Measurements from ENCODE around the gene THEM4.
"Not testable (repeated sequence)": the region's sequence is repeated elsewhere in the genome, so short reads cannot be mapped to it uniquely, and the experiment has no call there.

THEM4 gene

DNA sequence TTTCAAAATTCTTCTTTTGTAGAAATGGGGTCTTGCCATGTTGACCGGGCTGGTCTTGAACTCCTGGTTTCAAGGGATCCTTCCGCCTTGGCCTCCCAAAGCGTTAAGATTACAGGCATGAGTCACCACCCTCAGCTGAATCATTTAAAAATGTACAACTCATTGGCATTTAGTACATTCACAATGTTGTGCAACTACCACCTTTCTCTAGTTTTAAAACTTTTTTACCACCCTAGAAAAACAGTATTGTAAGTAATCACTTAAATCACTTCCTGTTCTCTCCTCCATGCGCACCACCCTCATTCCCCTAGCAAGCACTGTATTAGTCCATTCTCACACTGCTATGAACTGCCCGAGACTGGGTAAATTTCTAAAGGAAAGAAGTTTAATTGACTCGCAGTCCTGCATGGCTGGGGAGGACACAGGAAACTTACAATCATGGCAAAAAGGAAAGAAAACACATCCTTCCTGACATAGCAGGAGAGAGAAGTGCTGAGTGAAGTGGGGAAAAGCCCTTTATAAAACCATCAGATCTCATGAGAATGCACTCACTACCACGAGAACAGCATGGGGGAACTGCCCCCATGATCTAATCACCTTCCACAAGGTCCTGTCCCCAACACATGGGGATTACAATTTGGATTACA lies 41.4 kb downstream of the THEM4 start:
- intact Hi-C loops (cut with DNase I) = no loop called here

DNA sequence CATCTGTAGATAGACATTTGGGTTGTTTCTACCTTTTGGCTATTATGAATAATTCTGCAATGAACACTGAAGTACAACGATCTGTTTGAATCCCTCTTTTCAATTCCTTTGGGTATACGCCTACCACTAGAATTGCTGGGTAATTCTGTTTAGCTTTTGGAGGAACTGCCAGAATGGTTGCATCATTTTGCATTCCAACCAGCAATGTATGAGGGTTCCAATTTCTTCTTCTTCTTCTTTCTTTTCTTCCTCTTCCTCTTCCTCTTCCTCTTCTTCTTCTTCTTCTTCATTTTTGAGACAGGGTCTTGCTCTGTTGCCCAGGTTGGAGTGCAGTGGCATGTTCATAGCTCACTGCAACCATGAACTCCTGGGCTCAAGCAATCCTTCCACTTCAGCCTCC lies 42.0 kb downstream of the THEM4 start:
- intact Hi-C loops (cut with DNase I) = no loop called here
- no peak for DNase-seq

More for the DNA sequence above, 41.4 kb downstream of the THEM4 start:
- DNase-seq = no peak

DNA sequence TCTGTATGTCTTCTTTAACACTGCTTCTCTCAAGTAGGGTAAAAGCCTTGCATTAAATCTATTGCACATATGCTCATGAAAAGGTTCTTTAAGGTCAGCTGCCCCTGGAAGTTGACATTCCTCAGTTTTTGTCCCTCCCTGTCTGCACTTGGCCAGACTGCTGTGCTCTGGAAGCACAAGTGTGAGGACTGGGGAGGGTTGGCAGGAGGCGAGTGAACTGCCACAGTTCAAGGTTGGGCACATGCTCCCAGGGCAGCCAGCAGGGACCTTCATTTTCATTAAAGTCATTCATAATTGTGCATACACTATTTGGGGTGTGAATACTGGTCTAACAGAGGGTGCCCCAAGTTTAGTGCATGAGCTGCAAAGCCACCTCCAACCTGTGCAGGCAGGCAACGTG lies 44.9 kb downstream of the THEM4 start:
- no peak for DNase-seq

DNA sequence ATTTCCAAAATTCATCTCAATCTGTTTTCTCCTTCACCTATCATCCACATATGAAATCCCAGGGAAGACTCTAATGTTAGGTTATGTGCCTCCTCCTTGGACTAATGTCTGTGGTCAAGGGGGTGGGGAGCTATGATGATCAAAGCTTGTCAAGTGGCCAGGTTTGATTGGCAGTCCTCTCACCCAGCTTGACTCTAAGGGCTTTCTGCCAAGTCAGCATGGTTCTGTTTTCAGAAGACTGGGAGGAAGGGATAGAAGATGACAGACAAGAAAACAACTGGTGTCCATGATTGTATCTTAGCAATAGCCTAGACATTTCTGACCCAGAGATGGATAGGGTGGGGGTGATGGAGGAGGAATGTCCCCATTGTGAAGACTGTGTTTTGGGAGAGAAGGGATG lies 46.7 kb downstream of the THEM4 start:
- intact Hi-C loops (cut with DNase I) = no loop called here
- DNase-seq = no peak

More for the DNA sequence above, 44.9 kb downstream of the THEM4 start:
- intact Hi-C loops (cut with DNase I) = no loop called here

DNA sequence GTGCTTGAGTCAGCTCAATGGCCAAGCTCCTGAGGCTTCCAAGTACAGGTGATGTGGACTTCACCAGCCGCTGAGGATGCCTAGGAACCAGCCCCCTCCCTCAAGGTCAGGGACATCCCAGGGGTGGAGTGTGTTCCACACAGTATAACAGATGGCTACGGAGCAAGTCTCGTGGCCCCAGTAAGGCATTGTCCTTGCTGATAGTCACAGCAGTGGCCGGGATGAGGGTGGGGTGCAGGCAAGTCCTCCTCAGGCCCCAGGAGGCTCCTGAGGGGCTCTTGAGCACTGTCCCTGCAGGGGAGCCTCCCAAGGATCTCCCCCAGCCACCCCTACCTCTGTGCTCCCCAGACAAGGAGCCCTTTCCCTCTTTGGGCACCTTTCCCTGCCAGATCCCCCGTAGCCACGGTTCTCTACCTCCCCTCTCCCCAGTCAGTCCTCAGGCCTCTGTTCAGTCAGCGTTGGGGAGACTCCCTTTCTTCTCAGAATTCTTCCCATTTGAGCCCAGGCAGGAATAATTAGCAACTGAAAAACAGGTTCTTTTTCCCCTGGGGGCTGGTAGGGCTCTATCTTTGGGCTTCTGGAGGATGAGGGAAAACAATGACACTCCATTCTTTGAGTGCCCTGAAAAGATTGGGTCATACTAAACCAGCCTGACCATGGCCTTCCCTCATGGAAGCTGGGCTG lies 48.7 kb downstream of the THEM4 start:
- intact Hi-C loops (cut with DNase I) = no loop called here
- no peak for DNase-seq

DNA sequence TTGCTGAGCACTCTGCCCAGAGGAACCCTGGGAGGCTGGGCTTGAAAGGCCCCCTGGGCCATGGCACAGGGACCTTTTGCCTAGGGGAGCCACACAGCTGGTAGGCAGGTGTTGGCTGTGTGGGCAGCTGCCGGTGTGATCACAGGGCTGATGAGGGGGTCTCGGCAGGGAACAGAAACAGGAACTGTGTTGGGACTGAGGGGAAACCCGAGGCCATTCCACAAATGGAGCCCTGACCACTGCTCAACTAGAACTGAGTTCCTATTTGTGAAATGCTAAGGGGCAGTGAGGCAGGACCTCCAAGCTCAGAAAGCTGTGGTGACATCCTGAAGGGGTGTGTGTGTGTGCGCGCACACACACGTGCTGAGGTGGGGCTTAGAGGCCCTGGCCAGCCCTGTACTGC lies 49.4 kb downstream of the THEM4 start:
- DNase-seq = peak in 1 of 10 donors; percentile 55
- intact Hi-C loops (cut with DNase I) = no loop called here

DNA sequence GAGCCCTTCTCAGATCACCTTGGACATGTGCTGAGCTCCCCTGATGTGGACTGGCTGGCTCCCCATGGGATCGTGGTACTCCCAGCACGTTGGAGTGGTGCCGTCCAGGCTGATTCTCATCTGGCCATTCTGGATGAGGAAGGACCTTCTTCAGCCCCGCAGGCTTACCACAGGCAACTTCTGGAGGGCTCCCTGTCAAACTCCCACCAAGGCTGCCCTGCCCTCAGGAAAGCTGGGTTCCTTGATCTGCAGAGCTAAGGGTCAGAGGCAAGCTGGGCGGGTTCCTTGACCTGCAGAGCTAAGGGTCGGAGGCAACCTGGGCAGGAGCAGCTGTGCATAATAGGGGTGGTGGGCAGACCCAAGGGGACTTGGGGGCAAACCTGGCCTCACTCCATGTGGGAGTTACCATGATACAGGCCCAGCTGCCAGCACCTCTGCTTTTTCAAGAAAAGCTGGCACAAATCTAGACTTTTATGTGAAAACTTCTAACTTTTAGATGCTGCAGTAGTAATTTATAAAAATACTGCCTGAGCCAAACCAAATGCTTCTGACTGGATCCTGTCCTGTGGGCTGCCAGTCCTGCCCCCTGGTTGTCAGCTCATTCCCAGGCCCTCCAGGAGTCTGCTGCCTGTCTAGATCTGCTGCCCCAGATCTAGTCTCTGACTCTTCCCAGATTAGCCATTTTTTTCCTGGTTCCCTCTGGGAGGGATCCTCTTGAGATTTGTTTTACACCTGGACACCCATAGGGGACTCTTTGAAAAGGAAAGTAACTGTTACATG lies 50.2 kb downstream of the THEM4 start:
- DNase-seq = peak in 1 of 10 donors; percentile 48
- intact Hi-C loops (cut with DNase I) = no loop called here

DNA sequence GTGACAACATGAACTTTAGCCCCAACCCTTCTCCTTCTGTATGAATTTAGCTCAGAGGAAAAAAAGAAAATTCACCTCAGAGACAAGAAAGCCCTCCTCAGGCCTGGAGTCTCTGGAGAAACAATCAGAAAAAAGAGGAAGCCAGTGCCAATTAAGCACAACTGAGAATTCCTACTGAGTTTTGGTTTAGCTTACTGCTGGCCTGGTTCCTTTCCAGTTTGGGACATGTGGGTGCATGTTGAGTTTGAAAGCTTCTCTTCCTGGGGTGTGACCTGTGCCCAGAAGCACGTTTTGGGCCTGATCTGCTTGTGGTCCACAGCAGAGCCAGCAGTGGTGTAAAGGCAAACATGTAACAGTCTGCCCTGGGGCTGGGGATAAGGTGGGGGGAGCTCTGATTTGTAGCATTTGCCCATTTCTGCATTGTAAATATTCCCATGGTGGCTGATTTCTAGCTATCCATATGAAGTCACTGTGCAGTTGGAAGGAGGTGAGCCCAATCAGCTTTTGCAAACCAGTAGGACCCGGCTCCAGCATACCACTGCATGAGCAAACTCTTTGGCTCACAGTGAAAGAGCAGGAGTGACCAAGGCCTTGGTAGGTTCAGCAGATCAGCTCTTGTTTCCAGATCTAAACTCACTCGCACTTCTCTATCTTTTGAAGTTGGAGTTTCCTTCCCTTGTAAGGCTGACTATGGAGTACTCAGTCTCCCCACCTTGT lies 51.1 kb downstream of the THEM4 start:
- intact Hi-C loops (cut with DNase I) = no loop called here
- no peak for DNase-seq

DNA sequence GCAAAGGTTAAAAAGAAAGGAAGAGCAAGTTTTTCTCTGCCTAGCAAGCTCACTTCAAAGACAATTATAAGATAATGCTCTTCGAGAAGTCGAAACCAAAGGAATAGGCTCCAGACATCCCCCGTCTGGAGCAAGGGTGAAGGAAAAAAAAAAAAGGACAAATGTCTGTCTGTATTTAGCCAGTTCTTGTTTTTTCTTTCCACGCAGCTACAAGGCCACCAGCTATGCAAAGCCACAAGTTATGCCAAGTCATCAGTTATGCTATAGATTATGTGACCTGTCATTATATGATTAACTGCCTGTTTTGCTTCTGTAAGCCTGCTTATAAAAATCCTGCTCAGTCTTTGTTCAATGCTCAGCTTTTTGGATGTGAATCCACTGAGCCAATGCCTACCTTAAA lies 53.4 kb downstream of the THEM4 start:
- intact Hi-C loops (cut with DNase I) = no loop called here
- no peak for DNase-seq

DNA sequence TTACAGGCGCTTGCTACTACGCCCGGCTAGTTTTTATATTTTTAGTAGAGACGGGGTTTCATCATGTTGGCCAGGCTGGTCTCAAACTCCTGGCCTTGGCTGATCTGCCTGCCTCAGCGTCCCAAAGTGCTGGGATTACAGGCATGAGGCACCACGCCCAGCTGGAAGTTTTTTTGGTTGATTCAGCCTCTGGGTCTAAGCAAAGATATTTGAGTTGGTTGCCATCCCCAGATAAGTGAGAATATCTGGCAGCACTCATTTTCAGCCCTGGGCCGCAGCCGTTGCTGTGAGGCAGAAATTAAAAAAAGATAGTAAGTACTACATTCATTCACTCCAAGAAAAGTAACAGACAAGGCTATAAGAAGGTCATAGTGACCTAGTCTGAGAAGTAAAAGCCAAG lies 53.8 kb downstream of the THEM4 start:
- intact Hi-C loops (cut with DNase I); DNase-seq: not testable (repeated sequence)

DNA sequence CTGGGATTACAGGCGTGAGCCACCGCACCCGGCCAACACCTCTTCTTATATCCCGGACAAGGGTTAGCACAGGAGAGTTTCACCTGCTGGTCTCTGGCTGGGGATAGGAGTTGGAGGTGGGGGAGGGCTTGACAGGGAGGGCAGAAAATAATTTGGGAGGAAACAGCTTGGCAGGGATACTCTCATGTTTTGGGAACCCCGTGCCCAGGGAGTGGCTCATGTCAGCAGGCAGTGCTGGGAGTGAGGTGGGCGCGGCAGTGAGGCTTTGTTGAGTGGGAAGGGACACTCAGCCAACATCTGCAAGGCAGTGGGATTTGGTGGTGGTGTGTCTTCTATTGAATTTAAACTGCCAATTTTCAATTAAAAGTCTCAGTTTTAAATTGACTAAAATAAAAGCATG lies 54.7 kb downstream of the THEM4 start:
- DNase-seq = peak in 1 of 10 donors; percentile 48

DNA sequence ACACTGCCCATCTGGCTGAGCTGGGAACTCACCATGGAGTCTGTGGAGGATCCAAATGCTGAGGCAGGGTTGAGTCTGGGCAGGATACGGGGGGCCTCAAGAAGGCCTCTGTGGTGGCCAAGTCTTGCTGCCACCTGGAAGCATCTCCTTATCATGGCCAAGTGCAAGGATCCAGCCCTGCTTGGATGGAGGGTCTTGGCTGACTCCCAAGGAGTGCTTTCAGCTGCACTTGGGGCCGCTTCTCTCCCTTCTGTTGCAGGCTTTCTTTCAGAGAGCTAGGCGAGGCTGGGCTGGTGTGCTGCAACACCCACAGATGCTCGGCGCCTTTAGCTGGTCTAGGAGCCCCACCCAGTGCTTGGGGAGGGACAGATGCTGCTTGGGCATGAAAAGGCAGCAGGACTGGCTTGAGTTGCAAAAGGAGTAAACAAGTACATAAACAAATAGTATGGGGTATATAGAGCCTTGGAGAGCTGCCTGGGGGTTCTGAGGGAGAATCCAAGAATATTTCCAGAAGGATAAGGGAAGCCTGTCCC lies 55.8 kb downstream of the THEM4 start, which contains the start of gene THEM5:
THEM5 (minus strand) TSS at position 302 of the 533 bp plus-strand sequence; CDS start at position 155, 147 bp downstream.
- intact Hi-C loops (cut with DNase I) = no loop called here
- DNase-seq = peak in 1 of 10 donors; percentile 52

More for the DNA sequence above, 54.7 kb downstream of the THEM4 start:
- intact Hi-C loops (cut with DNase I) = no loop called here

DNA sequence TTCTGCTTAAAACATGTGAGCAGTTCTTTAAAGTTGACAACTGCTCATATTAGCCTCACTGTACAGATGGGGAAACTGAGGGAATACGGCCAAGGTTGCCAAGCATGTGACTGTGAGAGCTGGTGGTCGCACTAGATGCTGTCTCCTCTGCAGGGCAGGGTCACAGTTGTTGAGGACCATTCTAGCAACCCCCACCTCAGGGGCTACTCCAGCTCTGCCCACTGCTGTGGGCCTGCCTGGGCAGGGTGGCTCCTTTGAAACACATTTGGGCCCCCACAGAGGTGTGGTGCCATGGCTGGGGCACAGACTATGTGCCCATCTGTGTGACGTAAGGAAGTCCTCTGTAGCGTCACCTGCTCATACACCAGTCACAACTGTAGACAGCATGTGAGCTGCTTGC lies 56.6 kb downstream of the THEM4 start:
- peak in 1 of 10 donors; percentile 53 for DNase-seq
- intact Hi-C loops (cut with DNase I) = no loop called here

DNA sequence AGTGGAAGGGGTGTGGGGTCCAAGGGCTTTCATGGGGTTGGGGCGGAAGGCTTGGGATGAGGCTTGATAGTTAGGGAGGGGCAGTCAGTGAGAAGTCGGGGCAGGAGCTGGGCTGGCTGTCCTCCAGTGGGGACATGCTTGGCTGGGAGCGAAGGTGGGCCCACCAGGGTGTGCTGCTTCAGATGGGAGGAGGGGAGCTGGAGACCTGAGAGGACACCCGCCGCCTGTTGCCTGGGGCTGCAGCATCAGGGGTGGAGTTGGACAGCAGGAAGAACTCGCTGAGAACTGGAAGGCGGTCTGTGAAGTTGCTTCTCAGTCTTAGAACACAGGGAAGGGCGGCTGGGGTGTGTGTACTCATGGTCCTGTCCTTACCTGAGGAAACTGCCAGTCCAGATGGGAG lies 57.4 kb downstream of the THEM4 start:
- intact Hi-C loops (cut with DNase I) = no loop called here
- peak in 1 of 10 donors; percentile 69 for DNase-seq

DNA sequence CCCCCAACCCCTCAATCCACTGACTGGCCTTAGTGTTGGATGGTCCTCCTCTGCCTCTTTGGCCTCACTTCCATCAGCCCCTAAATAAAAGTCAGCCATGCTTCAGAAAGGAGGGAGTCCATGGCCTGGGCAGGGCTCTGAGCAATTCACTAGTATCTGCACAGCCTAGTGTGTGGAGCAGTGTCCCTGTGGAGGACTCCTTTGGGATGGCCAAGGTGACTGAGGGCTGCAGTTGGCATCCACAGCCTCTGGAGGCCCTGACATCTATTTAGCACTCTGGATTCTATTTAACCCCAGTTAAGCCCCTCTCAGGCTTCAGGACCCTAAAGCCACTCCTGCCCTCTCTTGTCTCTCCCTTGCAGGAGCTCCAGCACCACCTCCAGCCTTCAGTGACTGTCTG lies 59.4 kb downstream of the THEM4 start:
- intact Hi-C loops (cut with DNase I) = no loop called here

DNA sequence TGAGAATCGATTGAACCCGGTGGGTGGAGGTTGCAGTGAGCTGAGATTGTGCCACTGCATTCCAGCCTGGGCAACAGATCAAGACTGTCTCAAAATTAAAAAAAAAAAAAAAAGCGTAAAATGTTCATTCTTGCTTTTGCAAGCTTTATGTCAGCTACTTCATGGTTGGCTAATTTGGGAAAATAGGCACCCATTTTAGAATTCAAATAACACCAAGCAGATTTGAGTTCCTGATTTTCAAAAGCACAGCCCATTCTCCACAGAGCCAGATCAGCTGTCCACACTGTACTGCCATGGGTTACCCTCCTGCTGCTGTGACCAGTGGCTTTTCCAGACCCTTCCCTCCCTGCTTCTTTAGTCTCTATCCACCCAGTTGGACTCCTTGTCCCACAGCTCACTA lies 60.2 kb downstream of the THEM4 start:
- DNase-seq = peak in 1 of 10 donors; percentile 24
- intact Hi-C loops (cut with DNase I) = no loop called here

More for the DNA sequence above, 59.4 kb downstream of the THEM4 start:
- DNase-seq = peak in 1 of 10 donors; percentile 20

DNA sequence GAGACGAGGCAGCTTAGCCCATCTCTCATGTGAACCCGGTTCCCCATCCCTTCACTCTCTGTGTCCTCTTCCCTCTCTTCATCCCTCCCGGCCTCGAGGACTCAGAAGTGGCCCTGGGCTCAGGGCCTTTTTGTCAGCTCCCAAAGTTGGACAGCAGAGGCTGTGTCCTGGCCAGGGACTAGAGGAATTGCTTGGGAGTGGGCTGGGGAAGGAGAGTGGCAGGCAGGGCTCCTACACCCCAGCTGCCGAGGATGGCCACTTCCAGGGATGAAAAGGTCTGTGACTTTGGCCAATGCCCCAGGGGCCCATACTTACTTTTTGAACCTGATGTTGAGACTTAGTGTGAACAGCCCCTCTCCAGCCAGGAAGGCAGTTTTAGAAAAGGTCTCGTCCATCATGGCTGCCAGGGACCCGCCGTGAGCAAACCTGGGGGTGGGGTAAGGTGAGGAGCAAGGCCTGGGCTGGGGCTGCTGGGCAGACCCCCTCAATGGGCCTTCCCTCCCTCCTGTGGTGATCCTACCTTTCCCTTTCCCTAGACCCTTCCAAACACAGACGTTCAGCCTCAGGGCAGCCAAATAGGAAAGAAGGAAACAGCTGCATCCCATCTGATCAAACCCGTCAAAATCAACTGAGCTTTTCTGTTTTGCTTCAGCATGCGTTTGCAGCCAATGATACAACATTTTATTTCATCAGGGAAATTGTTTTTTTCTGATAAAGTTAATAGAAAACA lies 61.3 kb downstream of the THEM4 start:
- DNase-seq = peak in 2 of 10 donors; percentile 24 to 74
- intact Hi-C loops (cut with DNase I) = no loop called here

DNA sequence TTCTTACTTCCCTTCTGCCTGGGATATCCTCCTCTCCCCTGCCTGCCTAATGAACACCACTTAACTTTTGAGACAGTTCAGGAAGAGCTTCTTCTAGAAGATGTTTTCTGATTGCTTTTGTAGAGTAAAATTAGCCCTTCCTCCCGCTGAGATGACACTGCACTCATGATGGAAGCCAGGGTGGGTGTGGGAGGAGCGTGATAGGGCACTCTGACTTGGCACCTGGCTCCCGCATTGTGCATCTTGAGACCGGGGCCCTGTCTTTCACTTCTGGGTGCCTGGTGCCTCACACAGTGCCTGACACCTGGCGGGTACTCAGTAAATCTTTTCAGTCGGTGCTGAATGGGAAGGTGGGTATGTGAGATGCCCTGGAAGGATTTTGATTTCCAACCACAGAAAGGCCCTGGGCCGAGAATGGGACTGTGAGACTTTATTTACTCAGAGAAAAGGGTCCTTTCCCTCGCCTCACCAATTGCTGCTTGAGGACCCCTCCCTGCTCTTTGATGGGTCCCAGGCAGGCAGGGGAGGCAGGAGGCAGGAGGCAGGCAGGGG lies 62.5 kb downstream of the THEM4 start:
- peak in 2 of 10 donors; percentile 28 to 36 for DNase-seq
- intact Hi-C loops (cut with DNase I) = no loop called here

DNA sequence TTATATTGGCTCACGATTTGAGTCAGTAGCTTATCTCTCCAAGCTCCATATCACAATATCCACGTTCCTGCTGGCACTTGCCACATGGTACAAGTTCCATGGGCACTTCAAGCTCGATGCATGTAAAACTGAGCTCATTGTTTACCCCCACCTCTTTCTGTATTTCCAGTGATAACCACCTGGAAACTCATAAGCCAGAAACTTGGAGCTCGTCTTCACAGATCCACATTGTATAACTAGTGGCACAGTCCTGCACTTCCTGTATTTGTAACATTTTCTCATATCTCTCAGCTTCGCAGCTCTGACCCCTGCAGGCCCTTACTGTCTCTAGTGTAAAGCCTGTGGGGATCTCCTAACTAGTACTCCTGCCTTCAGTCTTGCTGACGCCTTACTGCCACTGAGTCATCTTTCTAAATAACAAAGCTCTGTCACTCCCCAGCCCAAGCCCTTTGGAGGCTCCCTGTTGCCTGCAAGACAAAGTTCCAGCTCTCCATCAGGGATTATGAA lies 63.2 kb downstream of the THEM4 start:
- intact Hi-C loops (cut with DNase I) = no loop called here
- DNase-seq = peak in 1 of 10 donors; percentile 9

Data from posterior cingulate gyrus (tissue), 11 donors.